ENCODE results near the gene WDR43. TPM values are rescaled to one million over a fixed set of nuclear protein-coding genes. Genes with fewer than 3 reads are reported as not detected.

WDR43 gene
- total RNA-seq, 1 experiment from 2014 or later: 86.5 TPM

DNA sequence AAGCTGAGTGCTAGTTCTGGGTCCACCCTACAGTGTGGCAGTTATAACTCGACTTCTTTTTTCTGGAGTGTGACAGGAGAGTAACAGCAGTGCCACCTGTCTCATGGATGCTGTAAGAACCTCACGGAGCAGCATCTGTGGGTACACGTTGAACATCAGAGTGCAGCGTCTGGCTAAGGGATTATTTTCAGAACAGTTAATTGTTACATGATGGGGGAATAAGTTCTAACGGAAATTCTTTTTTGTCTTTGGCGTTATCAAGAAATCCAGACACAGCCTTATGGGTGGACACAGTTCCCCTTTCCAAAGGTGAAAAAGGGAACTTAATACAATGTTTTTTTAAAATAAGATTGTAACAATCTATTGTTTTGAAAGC is 58.4 kb downstream of the WDR43 start:
- ChIA-PET POLR2A (no interaction called here), CTCF (no interaction called here)
- ATAC-seq (no peak), DNase-seq (ENCODE audit: low read depth, low spot score) (no peak)
- BruUV-seq (replicated peaks): no TSS peak
- H3K4me3 ChIP-seq (ENCODE audit: low read depth in 2 of 2, low read length in 2 of 2): no peak overlapping the region
- peaks cover 13% of the 10 kb centered on the region for H3K36me3 ChIP-seq (ENCODE audit: control insufficient read depth, insufficient read depth, low read length)
- TF ChIP-seq POLR2AphosphoS5 (IDR thresholded peaks at IDR 0.05; ENCODE audit: low read depth, low read length) (no peak), REST (IDR thresholded peaks at IDR 0.05; ENCODE audit: insufficient read depth in 1 of 2, low read depth in 2 of 2, low read length in 1 of 2) (no peak), SIN3A (IDR thresholded peaks at IDR 0.05; ENCODE audit: borderline replicate concordance, insufficient read depth, low read depth, low read length) (no peak), TCF7L2 (IDR thresholded peaks at IDR 0.05; ENCODE audit: low read depth, low read length) (no peak)
- TF ChIP-seq, protein P1, sequence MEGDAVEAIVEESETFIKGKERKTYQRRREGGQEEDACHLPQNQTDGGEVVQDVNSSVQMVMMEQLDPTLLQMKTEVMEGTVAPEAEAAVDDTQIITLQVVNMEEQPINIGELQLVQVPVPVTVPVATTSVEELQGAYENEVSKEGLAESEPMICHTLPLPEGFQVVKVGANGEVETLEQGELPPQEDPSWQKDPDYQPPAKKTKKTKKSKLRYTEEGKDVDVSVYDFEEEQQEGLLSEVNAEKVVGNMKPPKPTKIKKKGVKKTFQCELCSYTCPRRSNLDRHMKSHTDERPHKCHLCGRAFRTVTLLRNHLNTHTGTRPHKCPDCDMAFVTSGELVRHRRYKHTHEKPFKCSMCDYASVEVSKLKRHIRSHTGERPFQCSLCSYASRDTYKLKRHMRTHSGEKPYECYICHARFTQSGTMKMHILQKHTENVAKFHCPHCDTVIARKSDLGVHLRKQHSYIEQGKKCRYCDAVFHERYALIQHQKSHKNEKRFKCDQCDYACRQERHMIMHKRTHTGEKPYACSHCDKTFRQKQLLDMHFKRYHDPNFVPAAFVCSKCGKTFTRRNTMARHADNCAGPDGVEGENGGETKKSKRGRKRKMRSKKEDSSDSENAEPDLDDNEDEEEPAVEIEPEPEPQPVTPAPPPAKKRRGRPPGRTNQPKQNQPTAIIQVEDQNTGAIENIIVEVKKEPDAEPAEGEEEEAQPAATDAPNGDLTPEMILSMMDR (IDR thresholded peaks at IDR 0.05): peak; percentile 49
- H3K27me3 ChIP-seq (ENCODE audit: control insufficient read depth, insufficient read depth, low read length): no peaks in the 10 kb centered on the region
- no peak overlapping the region for H3K27ac ChIP-seq (ENCODE audit: low read length)
- H3K9me3 ChIP-seq (ENCODE audit: control insufficient read depth, insufficient read depth, low read depth, low read length): peaks cover 7% of the 10 kb centered on the region; the same call in 1 of the 2 replicates
- intact Hi-C loops (cut with micrococcal nuclease; ENCODE audit: unreplicated experiment): loop anchor here (5.0 kb wide), 1 partner anchor 131 kb away; no protein-coding TSS in a partner anchor
- peaks cover 19% of the 10 kb centered on the region for H3K4me1 ChIP-seq (ENCODE audit: control insufficient read depth, insufficient read depth, low read length)
- in situ Hi-C loops (cut with HindIII; ENCODE audit: low pct_unique_long_range_greater_than_20kb, low sequenced_read_pairs): no loop called here

- Histone ChIP-seq H3K27me3 (ENCODE audit: control insufficient read depth, insufficient read depth, low read length) (no peaks in the 10 kb centered on the region), H3K27ac (ENCODE audit: low read length) (no peak overlapping the region), H3K4me3 (ENCODE audit: low read depth in 2 of 2, low read length in 2 of 2) (no peak overlapping the region), H3K9me3 (ENCODE audit: control insufficient read depth, insufficient read depth, low read depth, low read length) (no peaks in the 10 kb centered on the region), H3K4me1 (ENCODE audit: control insufficient read depth, insufficient read depth, low read length) (peaks cover 19% of the 10 kb centered on the region), H3K36me3 (ENCODE audit: control insufficient read depth, insufficient read depth, low read length) (no peaks in the 10 kb centered on the region)
- CTCF ChIA-PET: no interaction called here
- TF ChIP-seq POLR2AphosphoS5 (IDR thresholded peaks at IDR 0.05; ENCODE audit: low read depth, low read length) (no peak), SIN3A (IDR thresholded peaks at IDR 0.05; ENCODE audit: borderline replicate concordance, insufficient read depth, low read depth, low read length) (no peak), REST (IDR thresholded peaks at IDR 0.05; ENCODE audit: insufficient read depth in 1 of 2, low read depth in 2 of 2, low read length in 1 of 2) (no peak), TCF7L2 (IDR thresholded peaks at IDR 0.05; ENCODE audit: low read depth, low read length) (no peak)
- TF ChIP-seq, protein P1 (IDR thresholded peaks at IDR 0.05): no peak
- BruUV-seq (replicated peaks): no TSS peak
- POLR2A ChIA-PET: interaction anchor here (0.6 kb wide), 1 partner anchor 27 kb away, joined by 9 read pairs; no protein-coding TSS in a partner anchor
- no peak for DNase-seq (ENCODE audit: low read depth, low spot score)
- intact Hi-C loops (cut with micrococcal nuclease; ENCODE audit: unreplicated experiment): loop anchor here (5.0 kb wide), 2 partner anchors 1077 to 1117 kb away; no protein-coding TSS in a partner anchor
- ATAC-seq: peak; percentile 11
- in situ Hi-C loops (cut with HindIII; ENCODE audit: low pct_unique_long_range_greater_than_20kb, low sequenced_read_pairs): no loop called here
These were observed 61.0 kb downstream of the WDR43 start for GRCh38 chr2:28955467-28955866.
